HAP-1 (cell line): ENCODE results near the gene RNASE1.
"Not testable (repeated sequence)": the region's sequence is repeated elsewhere in the genome, so short reads cannot be mapped to it uniquely, and the experiment has no call there.

Experiments used
- DNase-seq, 2 experiments: peaks; one replicate each; pipeline ENCODE4 v3.0.0-alpha.2; 2016 to 2020; ENCODE audit warnings: low spot score in 2 of 2
- H3K27me3 ChIP-seq: fragments of 250-450 bp; sonication (Bioruptor Pico); 2 replicates; pipeline ENCODE4 v1.5.1; 2020; ENCODE audit warnings: low read depth, mild to moderate bottlenecking, moderate library complexity
- H3K36me3 ChIP-seq: fragments of 250-450 bp; sonication (Bioruptor Pico); replicated peaks from 2 replicates; pipeline ENCODE4 v1.5.1; 2020; ENCODE audit warnings: mild to moderate bottlenecking
- H3K4me1 ChIP-seq: fragments of 250-450 bp; sonication (Bioruptor Pico); 2 replicates; pipeline ENCODE4 v1.5.1; 2020; ENCODE audit warnings: mild to moderate bottlenecking
- H3K4me3 ChIP-seq: fragments of 250-450 bp; sonication (Bioruptor Pico); 2 replicates; pipeline ENCODE4 v1.5.1; 2020; ENCODE audit warnings: mild to moderate bottlenecking, moderate library complexity
- H3K9me3 ChIP-seq: fragments of 250-450 bp; sonication (Bioruptor Pico); 2 replicates; pipeline ENCODE4 v1.5.1; 2020; ENCODE audit warnings: mild to moderate bottlenecking, moderate library complexity
- in situ Hi-C: fragments of 300-500 bp; cut with MboI; formaldehyde crosslinking; loops from 3 replicates; pipeline ENCODE4 v1.14.3; 2020; ENCODE audit warnings: low sequenced_read_pairs, inconsistent platforms, mixed read lengths

Gene RNASE1

DNA sequence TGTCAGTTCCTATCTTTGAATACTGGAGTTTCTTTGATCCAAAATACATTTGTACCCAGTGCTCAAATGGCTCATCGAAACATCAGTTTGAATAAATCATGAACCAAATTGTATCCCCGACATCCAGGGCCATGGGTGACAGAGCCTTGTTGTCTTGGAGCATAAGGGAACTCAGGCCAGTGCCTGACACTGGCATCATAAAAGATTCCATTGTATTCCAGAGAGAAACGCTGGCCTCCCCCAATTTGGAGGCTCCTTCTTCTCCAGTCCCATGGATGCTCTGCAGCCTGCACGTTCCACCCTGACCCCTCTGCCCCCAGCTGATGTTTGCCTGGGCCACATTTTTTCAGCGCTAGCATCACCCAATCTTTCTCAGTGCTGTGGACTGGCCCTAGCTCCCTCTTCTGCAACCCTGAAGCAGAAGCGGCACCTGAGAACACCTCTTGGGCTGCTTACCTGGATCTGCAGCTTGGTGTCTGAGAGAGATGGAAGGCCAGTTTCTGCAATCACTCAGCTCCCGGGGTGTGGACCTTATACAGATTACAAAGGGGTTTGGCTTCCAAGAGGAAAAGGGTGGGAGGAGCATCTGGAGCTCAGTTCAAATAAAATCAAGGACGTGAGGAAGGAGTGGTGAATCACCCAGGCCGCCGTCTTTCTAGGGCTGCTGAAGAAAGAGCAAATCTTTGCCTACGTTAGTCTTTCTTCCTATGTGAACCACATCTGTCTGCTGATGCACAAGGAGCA, at the start of gene RNASE1:
Gene RNASE1, minus strand, starts transcription at position 504 of the 744 bp plus-strand sequence. CDS start 776 bp downstream, outside the sequence.
- in situ Hi-C loops, result no loop called here

GRCh38 chr14:20848955-20849570, 46.4 kb upstream of the RNASE1 start:
- no peaks in the 10 kb centered on the region for H3K4me1 ChIP-seq
- H3K27me3 ChIP-seq, result peaks cover 19% of the 10 kb centered on the region
- H3K36me3 ChIP-seq, result no peaks in the 10 kb centered on the region
- no peak overlapping the region for H3K4me3 ChIP-seq
- H3K9me3 ChIP-seq, result no peaks in the 10 kb centered on the region
- no peak for DNase-seq
- in situ Hi-C loops, result no loop called here

More for the DNA sequence above, at the start of gene RNASE1:
- Histone ChIP-seq H3K4me1 (no peaks in the 10 kb centered on the region), H3K36me3 (no peaks in the 10 kb centered on the region), H3K4me3 (no peak within 1 kb of the TSS), H3K9me3 (no peaks in the 10 kb centered on the region), H3K27me3 (no peaks in the 10 kb centered on the region)
- DNase-seq, result no peak

- no peak for DNase-seq
- Histone ChIP-seq H3K9me3 (no peaks in the 10 kb centered on the region), H3K27me3 (peaks cover 19% of the 10 kb centered on the region), H3K4me3 (no peak overlapping the region), H3K36me3 (no peaks in the 10 kb centered on the region), H3K4me1 (no peaks in the 10 kb centered on the region)
- in situ Hi-C loops, result no loop called here
Measured at GRCh38 chr14:20848316-20848954, 45.8 kb upstream of the RNASE1 start.

GRCh38 chr14:20846560-20846959, 43.9 kb upstream of the RNASE1 start:
- in situ Hi-C loops, result no loop called here
- Histone ChIP-seq H3K27me3 (peaks cover 6% of the 10 kb centered on the region; the same call in 1 of the 2 replicates), H3K9me3 (no peaks in the 10 kb centered on the region), H3K4me3 (no peak overlapping the region), H3K4me1 (no peaks in the 10 kb centered on the region), H3K36me3 (no peaks in the 10 kb centered on the region)
- no peak for DNase-seq

DNA sequence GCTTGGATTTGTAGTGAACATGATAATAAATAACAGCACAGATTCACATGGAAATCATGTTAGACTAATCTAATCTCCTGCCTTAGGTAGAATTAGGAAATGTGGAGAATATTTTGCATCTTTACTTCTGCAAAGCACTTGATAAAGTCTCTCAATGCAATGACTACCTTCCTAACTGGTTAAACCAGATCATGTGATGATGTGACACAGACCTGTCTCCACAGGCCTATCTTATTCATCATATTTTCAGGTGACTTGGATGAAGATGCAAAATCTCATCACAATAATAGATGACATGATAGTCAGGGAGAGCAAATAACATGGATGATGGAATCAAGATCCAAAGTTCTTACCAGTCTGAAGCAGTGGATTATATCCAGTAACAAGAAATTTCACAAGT, 38.5 kb upstream of the RNASE1 start:
- Histone ChIP-seq H3K9me3 (no peaks in the 10 kb centered on the region), H3K4me3 (no peak overlapping the region), H3K27me3 (no peaks in the 10 kb centered on the region), H3K36me3 (no peaks in the 10 kb centered on the region), H3K4me1 (no peaks in the 10 kb centered on the region)
- no peak for DNase-seq
- in situ Hi-C loops, result no loop called here

- no peaks in the 10 kb centered on the region for H3K4me1 ChIP-seq
- H3K9me3 ChIP-seq, result no peaks in the 10 kb centered on the region
- no peaks in the 10 kb centered on the region for H3K27me3 ChIP-seq
- no peak overlapping the region for H3K4me3 ChIP-seq
- DNase-seq, result no peak
- H3K36me3 ChIP-seq, result no peaks in the 10 kb centered on the region
- in situ Hi-C loops, result no loop called here
Measured at GRCh38 chr14:20837831-20838230, 35.2 kb upstream of the RNASE1 start.

- H3K36me3 ChIP-seq, result no peaks in the 10 kb centered on the region
- H3K4me3 ChIP-seq, result no peak overlapping the region
- H3K4me1 ChIP-seq, result no peaks in the 10 kb centered on the region
- H3K9me3 ChIP-seq, result no peaks in the 10 kb centered on the region
- in situ Hi-C loops, result no loop called here
- no peaks in the 10 kb centered on the region for H3K27me3 ChIP-seq
- DNase-seq, result peak; percentile 28 to 32
Measured at GRCh38 chr14:20836668-20837338, 34.2 kb upstream of the RNASE1 start.

DNA sequence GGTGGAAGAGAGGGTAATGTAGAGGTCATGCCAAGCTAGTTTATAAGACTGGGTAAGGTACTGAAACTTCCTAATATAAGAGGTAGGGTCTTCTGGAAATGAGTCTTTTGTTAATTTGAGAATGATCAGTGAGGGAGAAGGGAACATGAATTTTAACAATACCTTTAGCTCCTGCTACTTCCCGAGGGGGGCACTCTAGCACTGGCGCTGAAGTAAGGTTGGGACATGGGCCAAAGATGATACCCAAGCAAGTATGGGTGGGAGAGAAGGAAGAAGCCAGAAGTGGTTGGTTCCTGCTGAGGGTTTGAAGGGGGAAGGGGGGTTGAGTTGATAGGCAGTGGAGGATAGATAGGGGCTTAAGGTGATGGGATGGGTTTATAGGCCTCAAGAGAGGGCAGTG, 32.3 kb upstream of the RNASE1 start:
- Histone ChIP-seq H3K4me1 (no peaks in the 10 kb centered on the region), H3K9me3 (no peaks in the 10 kb centered on the region), H3K4me3 (no peak overlapping the region), H3K36me3 (no peaks in the 10 kb centered on the region), H3K27me3 (no peaks in the 10 kb centered on the region)
- in situ Hi-C loops, result no loop called here
- DNase-seq, result no peak

DNA sequence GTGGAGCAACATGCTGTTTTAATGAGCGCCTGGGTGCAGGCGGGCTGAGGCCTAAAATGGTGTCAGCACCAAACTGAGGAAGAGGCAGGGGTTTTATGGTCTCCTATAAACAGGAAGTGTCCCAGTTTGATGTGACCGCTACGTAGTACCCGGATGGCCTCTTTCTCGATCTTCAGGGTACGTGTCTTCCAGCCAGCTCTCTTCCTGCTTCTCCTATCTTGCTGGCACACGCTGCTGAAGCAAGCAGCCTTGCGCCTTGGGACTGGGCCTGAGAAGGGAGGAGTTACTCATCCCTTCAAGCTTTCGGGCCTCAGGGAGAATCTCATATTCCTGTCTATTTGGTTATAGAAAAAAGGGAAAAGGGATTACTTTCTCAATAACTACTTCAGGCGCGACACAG, 28.2 kb upstream of the RNASE1 start:
- Histone ChIP-seq H3K4me1 (no peaks in the 10 kb centered on the region), H3K27me3 (no peaks in the 10 kb centered on the region), H3K4me3 (no peak overlapping the region), H3K36me3 (no peaks in the 10 kb centered on the region), H3K9me3 (no peaks in the 10 kb centered on the region; the same call in 1 of the 2 replicates)
- in situ Hi-C loops, result no loop called here
- DNase-seq, result no peak

DNA sequence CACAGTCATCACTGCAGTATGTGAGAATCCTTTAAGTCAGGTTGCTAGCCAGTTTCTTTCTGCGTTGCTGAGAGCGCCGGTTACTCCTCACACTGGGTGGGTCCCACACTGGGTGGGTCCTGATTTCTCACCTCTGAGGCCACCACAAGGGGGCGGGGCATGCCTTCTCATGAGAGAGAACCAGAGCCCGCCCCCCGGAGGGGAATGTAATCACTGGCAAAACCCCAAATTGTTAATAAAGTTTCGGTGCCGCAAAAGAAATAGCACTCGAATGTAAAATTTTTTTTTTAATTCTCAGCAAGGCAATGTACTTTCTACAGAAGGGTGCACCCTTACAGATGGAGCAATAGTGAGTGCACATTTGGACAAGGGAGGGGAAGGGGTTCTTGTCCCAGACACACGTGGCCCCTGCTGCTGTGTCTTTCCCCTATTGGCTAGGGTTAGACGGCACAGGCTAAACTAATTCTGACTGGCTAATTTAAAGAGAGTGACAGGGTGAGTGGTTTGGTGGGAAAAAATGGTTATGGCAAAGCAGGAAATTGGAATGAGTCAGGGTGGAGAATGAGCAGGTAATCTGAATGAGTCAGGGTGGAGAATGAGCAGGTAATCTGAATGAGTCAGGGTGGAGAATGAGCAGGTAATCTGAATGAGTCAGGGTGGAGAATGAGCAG, 25.5 kb upstream of the RNASE1 start:
- H3K4me3 ChIP-seq, H3K36me3 ChIP-seq, in situ Hi-C loops, H3K4me1 ChIP-seq, H3K9me3 ChIP-seq, H3K27me3 ChIP-seq: not testable (repeated sequence)
- DNase-seq, result peak in 1 of 2 experiments; percentile 52

DNA sequence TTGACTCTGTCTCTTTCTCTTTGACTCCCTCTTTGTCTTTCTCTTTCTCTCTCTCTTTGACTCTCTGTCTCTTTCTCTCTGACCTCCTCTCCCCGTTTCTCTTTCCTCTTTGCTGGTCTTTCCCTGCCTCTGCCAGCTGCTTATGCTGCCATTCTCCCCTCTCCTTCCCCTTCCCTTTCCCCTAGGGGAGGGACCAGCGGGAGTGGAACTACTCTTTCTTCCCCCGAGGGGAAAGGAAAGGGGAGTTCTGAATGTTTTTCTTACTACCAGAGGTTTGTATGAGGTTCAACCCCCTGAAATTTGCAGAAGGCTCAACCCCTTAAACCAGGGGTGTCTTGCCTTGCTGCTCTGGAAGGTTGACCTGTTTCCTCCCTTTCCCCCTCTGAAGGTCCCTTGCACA, 24.7 kb upstream of the RNASE1 start:
- DNase-seq, result no peak
- no peaks in the 10 kb centered on the region; the same call in 1 of the 2 replicates for H3K9me3 ChIP-seq
- in situ Hi-C loops, result no loop called here

GRCh38 chr14:20826666-20827065, 24.0 kb upstream of the RNASE1 start:
- H3K4me3 ChIP-seq, in situ Hi-C loops, H3K36me3 ChIP-seq: not testable (repeated sequence)

More for the DNA sequence above, 24.7 kb upstream of the RNASE1 start:
- no peaks in the 10 kb centered on the region for H3K36me3 ChIP-seq
- no peaks in the 10 kb centered on the region for H3K4me1 ChIP-seq
- H3K27me3 ChIP-seq, result no peaks in the 10 kb centered on the region
- no peak overlapping the region for H3K4me3 ChIP-seq

DNA sequence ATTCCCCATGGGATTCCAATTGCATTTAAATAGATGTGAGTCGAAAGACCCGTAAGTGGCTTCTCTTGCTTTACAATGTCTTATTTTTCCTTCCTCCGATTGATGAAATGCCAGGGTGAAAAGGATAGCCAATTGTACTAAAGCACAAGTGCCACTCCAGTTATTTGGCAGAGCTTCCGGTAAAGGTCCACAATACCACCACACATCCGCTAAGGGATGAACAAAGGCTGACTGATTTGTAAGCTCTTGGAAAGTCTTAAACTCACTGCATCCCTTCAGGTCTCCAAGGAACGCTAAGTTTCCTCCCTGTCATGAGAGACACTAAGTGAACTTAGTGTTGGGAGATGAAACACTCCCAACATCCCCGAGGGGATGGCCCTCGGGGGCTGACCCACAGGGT, 21.2 kb upstream of the RNASE1 start:
- DNase-seq, result no peak
- no peaks in the 10 kb centered on the region for H3K27me3 ChIP-seq
- no peaks in the 10 kb centered on the region for H3K36me3 ChIP-seq
- H3K4me3 ChIP-seq, result no peak overlapping the region
- no peaks in the 10 kb centered on the region for H3K4me1 ChIP-seq
- in situ Hi-C loops, result no loop called here
- 0 out of 2 replicates have a peak, but pooled peaks cover 2% of the 10 kb centered on the region for H3K9me3 ChIP-seq

More at GRCh38 chr14:20826666-20827065, 24.0 kb upstream of the RNASE1 start:
- not testable (repeated sequence) for H3K9me3 ChIP-seq, H3K4me1 ChIP-seq, H3K27me3 ChIP-seq, DNase-seq
